Epithelial cell of esophagus (primary cell): Measurements from ENCODE around the gene RAB11B.

Source experiments
- DNase-seq: peaks from one replicate; pipeline ENCODE4 v3.0.0; 2010; ENCODE audit warnings: low read depth
- H3K4me3 ChIP-seq: 2 replicates; pipeline ENCODE4 v1.5.1; 2011; ENCODE audit warnings: mild to moderate bottlenecking, low read length, control low read depth
- CTCF ChIP-seq: IDR thresholded peaks from 2 replicates; pipeline ENCODE4 v1.5.1; 2011; ENCODE audit warnings: low read depth, mild to moderate bottlenecking, low read length, control low read depth, inconsistent platforms; ENCODE audit not compliant: insufficient read depth; ENCODE audit errors: missing control alignments

RAB11B gene

GRCh38 chr19:8390617-8390981, 439 bp downstream of the RAB11B start:
- peak; percentile 94 for DNase-seq
- peak overlapping the region; percentile 74 for H3K4me3 ChIP-seq
- no peak for TF ChIP-seq CTCF

- peak overlapping the region; percentile 20 for H3K4me3 ChIP-seq
- no peak for TF ChIP-seq CTCF
These were observed 1.2 kb downstream of the RAB11B start for GRCh38 chr19:8391198-8392016.

DNA sequence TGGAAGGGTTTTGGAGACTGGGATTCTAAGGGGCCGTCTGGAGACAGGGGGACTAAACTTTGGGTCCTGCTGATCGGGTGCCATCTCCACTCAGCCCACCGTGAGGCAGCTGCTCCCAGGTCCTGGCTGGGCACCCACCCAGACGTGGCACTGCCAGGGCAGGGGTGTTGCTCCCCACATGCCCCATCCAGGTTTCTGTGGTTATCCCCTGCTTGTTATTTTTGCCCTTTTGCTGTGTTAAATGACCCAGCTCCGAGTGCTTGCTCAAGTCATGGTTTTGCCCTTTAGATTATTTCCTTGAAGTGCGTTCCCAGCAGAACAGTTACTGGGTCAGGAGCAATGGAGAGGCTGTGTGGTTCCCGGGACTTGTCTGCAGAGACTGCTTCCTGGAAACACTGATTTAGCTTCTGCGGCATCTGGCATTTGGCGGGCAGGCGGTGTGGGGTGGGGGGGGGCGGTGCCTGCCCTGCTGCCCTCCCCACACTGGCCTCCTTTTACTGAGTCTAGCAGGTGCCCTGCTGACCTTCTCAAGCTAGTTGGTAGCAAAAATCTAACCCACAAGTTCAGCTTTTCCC, 1.9 kb downstream of the RAB11B start:
- no peak for DNase-seq
- no peak overlapping the region for H3K4me3 ChIP-seq
- TF ChIP-seq CTCF = no peak

More at GRCh38 chr19:8391198-8392016, 1.2 kb downstream of the RAB11B start:
- no peak for DNase-seq

DNA sequence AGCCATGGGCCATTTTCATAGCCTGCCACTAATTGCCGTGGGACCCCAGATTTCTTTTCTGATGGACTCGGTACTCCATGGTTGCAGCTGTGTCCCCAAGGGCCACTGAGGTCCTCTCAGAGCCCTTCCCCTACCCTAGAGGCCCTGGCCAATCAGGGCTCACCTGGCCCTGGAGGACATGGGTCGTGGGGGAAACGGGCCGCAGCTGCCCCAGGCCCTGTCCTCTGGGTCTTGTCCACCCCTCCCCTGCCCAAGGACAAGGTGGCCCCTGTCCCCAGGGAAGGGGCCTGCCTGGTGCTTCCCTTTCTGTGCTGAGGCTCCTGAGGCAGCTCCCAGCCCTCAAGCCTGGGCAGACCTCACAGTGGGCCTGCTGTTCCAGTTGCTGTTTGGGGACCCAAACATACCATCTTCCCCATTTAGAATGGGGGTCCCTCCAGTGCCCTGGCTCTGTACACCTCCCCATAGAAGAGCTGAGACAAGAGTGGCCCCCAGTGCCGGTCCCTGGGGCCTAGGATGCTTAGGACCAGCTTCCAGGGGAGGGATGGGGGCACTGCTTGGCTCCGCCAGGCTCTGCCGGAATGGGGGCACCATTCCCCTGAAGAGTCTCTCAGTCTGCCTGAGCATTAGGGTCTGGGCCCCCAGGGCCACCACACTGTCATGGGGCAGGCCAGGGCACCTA, 3.2 kb downstream of the RAB11B start:
- no peak for TF ChIP-seq CTCF
- no peak for DNase-seq
- H3K4me3 ChIP-seq = no peak overlapping the region

- TF ChIP-seq CTCF = no peak
- no peak overlapping the region for H3K4me3 ChIP-seq
- DNase-seq = no peak
These were observed 3.7 kb downstream of the RAB11B start for GRCh38 chr19:8393871-8394250.

GRCh38 chr19:8395621-8396082, 5.5 kb downstream of the RAB11B start:
- no peak for DNase-seq
- no peak overlapping the region for H3K4me3 ChIP-seq
- no peak for TF ChIP-seq CTCF
